HG02870 (cell line): ENCODE measurements around the gene ADSS1.

Source experiments
- ATAC-seq: cut with Tn5 transposase; IDR thresholded peaks from one replicate; pipeline ENCODE4 v1.9.1; 2021; ENCODE audit warnings: mild to moderate bottlenecking, moderate library complexity; ENCODE audit not compliant: unreplicated experiment

ADSS1 gene

DNA sequence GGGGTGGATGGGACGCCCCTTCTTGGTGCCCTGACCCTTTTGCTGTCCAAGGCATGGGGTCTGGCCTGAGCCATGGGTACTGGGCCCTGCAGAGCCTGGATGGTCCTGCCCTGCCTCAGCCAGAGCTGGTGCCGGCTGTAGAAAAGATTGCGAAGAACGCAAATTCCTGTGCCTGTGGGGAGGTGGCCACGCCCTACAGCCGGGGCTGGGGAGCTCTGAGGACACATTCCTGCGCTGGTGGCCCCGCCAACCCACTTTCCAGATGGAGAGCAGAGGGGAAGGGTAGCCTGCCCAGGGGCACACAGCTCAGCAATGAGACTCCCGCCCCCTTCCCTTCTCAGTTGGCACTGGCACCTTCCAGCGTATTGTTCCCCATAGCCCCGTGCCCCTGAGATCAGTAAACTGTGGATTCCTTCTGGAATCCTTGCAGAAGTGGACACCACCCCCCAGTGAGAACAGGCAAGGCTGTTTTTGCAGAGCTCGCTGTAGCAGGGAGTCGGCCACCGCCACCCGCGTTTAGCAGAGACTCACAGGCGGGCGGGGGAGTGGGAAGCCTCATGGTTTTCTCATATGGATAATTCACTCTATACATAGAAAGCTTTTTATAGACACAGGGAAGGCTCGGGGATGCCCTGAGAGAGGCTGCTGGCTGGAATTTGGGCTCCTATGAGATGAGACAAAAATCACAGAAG is 26.0 kb upstream of the ADSS1 start:
- no peak for ATAC-seq

DNA sequence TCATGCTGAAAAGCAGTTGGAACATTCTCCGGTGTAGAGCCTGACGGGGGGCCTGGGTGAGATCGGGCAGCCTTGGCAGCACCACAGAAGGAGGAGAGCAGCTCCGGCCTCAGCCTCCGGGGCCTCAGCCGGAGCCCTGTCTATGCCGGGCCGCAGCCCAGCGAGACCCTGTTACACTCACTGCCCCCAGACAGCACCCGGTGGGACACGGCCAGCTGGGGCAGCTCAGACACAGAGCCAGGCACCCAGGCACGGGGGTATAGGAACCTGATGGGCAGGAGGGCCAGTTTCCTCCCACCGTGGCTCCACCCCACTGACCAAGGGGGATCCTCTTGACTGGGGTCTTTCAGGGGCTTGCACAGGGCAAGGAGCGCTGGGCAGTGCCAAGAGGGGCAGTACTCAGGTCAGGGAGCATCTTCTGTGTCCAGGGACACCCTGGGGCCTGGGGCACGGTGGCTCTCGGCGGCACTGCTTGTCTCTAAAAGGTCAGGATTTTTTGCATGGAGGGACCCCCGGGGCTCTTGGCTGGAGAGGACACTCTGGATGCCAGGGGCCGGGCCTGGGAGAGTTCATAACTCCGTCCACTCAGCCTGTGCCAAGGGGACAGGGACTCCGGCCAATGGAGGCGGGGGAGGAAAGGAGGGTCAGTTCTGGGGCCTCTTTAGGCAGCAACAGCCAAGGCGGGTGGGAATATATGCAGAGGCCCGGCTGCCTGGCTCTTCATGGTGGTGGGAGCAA is 25.2 kb upstream of the ADSS1 start:
- no peak for ATAC-seq

GRCh38 chr14:104699426-104699748 is 24.6 kb upstream of the ADSS1 start:
- ATAC-seq, result no peak

- ATAC-seq, result no peak
These were observed 23.8 kb upstream of the ADSS1 start for GRCh38 chr14:104700225-104700651.

GRCh38 chr14:104700747-104701217 is 23.2 kb upstream of the ADSS1 start:
- ATAC-seq, result no peak

DNA sequence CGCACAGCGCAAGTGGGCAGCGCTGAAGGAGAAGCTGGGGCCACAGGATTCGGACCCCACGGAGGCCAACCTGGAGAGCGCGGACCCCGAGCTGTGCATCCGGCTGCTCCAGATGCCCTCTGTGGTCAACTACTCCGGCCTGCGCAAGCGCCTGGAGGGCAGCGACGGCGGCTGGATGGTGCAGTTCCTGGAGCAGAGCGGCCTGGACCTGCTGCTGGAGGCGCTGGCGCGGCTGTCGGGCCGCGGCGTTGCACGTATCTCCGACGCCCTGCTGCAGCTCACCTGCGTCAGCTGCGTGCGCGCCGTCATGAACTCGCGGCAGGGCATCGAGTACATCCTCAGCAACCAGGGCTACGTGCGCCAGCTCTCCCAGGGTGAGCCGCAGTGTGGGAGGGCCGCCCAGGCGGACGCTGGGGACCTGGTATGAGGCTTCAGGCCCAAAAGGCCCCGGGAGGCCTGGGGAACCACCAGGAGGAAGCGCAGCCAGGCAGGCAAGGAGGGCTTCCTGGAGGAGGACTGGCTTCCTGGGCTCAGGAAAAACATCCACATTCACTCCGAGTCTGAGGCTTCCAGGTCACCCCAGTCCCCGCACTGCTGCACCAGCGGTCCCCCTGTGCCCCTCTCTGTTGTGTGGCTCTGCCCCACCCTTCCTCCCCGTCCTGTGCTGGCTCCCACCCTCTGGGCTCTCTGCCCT is 22.5 kb upstream of the ADSS1 start:
- no peak for ATAC-seq

- ATAC-seq, result no peak
These were observed 21.9 kb upstream of the ADSS1 start for GRCh38 chr14:104702106-104702505.

GRCh38 chr14:104702673-104703072 is 21.4 kb upstream of the ADSS1 start:
- ATAC-seq, result no peak

- no peak for ATAC-seq
These were observed 20.8 kb upstream of the ADSS1 start for GRCh38 chr14:104703269-104703668.

DNA sequence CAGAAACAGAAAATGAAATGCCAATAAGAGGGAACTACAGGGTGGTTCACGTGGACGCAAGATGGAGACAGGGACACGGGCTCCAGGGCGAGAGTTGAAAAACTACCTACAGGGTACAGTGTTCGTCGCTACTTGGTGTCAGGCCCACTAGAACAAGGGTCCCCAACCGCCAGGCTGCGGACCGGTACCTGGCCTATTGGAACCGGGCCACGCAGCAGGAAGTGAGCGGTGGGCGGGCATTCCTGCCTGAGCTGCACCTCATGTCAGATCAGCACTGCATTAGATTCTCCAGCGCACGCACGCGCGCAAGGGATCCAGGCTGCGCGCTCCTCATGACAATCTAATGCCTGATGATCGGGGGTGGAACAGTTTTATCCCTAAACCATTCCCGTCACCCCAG is 19.8 kb upstream of the ADSS1 start:
- ATAC-seq, result no peak

DNA sequence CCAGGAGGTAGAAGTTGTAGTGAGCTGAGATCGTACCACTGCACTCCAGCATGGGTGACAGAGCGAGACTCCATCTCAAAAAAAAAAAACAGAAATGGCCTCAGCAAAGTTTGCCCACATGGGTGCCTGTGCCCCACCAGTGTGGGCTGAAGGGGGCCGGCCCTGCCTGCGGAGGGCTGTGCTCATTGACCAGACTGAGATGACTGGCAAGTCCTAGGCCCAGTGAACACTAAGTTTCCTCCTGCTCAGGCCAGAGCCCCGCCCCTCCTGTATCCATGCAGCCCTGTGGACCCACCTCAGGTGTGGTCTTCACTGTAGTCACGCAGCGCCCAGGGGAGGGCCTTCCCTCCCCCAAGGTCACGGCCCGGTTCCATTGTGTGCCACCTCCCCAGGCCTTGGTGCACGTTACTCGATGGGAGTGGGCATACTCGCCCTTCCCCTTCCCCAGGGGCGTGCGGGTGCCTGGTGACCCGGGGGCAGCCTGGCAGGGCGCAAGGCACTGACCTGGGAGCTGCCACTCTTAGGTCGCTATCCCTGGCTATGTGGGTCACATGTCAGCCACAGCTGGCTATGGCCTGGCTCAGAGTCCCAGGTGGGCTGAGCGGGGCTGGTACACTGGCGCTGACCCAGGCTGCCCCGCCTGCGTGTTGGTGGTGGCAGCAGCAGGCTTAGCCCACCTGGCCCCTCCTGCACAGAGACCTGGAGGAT is 18.5 kb upstream of the ADSS1 start:
- ATAC-seq, result no peak

GRCh38 chr14:104706733-104707607 is 17.1 kb upstream of the ADSS1 start:
- no peak for ATAC-seq

- no peak for ATAC-seq
These were observed 16.1 kb upstream of the ADSS1 start for GRCh38 chr14:104707608-104708595.

- ATAC-seq, result peak; percentile 50
These were observed 15.3 kb upstream of the ADSS1 start for GRCh38 chr14:104708606-104709268.

DNA sequence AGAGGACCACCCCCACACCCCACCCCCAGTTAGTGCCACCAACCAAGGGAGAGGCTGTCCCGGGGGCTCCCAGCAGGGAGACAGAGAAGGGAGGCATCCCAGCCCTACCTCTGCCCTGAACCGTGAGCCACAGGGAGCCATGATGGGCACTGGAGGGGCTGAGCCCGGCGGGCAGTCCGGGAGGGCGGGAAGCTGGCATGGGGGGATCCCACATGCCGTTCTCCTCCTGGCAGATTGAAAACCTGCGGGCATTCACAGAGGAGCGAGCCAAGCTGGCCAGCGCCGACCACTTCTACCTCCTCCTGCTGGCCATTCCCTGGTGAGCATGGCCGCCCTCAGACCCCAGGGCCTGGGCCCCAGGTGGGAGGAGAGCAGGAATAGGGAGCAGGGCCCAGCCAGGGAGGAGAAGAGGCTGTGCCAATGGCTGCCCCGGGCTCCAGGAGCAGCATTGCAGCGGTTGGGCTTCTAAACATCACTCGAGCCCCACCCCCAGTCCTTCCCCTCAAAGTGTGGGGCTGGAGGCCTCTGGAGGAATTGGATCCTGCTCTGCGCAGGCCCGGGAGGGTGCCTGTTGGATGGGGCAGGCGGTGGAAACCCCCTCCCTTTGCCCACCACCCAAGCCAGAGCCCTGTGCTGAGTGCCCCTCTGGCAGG is 14.5 kb upstream of the ADSS1 start:
- no peak for ATAC-seq

- no peak for ATAC-seq
These were observed 13.8 kb upstream of the ADSS1 start for GRCh38 chr14:104710071-104710735.

DNA sequence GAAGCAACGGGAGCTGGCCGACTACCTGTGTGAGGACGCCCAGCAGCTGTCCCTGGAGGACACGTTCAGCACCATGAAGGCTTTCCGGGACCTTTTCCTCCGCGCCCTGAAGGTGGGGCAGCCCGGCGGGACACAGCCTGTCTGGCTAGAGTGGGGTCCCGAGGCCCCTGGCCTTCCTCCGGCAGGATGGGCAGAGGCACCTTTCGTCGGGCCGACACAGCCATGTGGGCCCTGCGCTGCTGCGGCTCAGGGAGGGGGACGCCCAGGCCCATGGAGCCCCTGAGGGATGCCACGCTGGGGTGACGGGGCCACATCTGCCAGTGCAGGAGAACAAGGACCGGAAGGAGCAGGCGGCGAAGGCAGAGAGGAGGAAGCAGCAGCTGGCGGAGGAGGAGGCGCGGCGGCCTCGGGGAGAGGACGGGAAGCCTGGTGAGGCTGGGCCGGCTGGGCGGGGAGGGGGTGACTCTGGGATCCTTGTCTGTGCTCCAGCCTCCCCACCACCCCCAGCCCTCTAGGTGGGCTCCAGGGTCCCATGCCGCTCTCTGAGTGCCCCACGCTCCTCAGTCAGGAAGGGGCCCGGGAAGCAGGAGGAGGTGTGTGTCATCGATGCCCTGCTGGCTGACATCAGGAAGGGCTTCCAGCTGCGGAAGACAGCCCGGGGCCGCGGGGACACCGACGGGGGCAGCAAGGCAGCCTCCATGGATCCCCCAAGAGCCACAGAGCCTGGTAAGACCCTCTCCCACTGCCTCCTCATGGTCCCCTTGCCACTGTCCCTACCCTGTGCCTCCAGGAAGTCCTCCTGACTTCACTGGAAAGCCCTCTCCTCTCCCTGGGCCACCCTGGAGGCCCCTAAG is 10.9 kb upstream of the ADSS1 start:
- ATAC-seq, result no peak
